Keratinocyte (primary cell): ENCODE results near the gene DNAJC25. TPM values are rescaled to one million over a fixed set of nuclear protein-coding genes. Genes with fewer than 3 reads are reported as not detected.

ENCODE experiments used
- DNase-seq: peaks from one replicate; pipeline ENCODE4 v3.0.0-alpha.2; 2011; ENCODE audit warnings: low read depth, missing footprints, low spot score
- FAIRE-seq: peaks from 2 replicates; lab custom pipeline; 2011; peaks lifted over from hg19 to GRCh38; lab: Jason Lieb, UNC
- H2AFZ ChIP-seq: 2 replicates; pipeline ENCODE4 v1.6.0; 2012; ENCODE audit warnings: low read length, control low read depth, inconsistent platforms; ENCODE audit not compliant: control insufficient read depth
- H3K27ac ChIP-seq: 2 replicates; pipeline ENCODE4 v1.5.1; 2011; ENCODE audit warnings: low read length; ENCODE audit not compliant: control insufficient read depth, insufficient read depth
- H3K27me3 ChIP-seq: 3 replicates; pipeline ENCODE4 v1.6.0; 2011; ENCODE audit warnings: low read length; ENCODE audit not compliant: control insufficient read depth, insufficient read depth; ENCODE audit errors: extremely low read depth
- H3K36me3 ChIP-seq, 2 experiments: 2 replicates in 1 of 2; 3 replicates in 1 of 2; pipeline ENCODE4 v1.5.1; 2011; ENCODE audit warnings: low read length in 2 of 2, mild to moderate bottlenecking in 1 of 2; ENCODE audit not compliant: control insufficient read depth in 2 of 2, insufficient read depth in 2 of 2; ENCODE audit errors: extremely low read depth in 1 of 2
- H3K4me1 ChIP-seq: 3 replicates; pipeline ENCODE4 v1.5.1; 2011; ENCODE audit warnings: low read length; ENCODE audit not compliant: control insufficient read depth, insufficient read depth; ENCODE audit errors: extremely low read depth
- H3K4me2 ChIP-seq: 3 replicates; pipeline ENCODE4 v1.6.0; 2011; ENCODE audit warnings: low read depth, low read length; ENCODE audit not compliant: control insufficient read depth, insufficient read depth; ENCODE audit errors: extremely low read depth
- H3K4me3 ChIP-seq, 3 experiments: fragments of 200-600 bp in 1 of 3; sonication (generic) in 1 of 3; 2 replicates in 2 of 3; 3 replicates in 1 of 3; pipeline ENCODE4 v1.5.1; 2011 to 2016; ENCODE audit warnings: low read length in 3 of 3, mild to moderate bottlenecking in 3 of 3, control low read depth in 2 of 3, inconsistent platforms in 1 of 3, low read depth in 1 of 3, mixed read lengths in 1 of 3, mixed run types in 1 of 3, moderate library complexity in 1 of 3; ENCODE audit not compliant: control insufficient read depth in 2 of 3, insufficient read depth in 2 of 3; ENCODE audit errors: extremely low read depth in 1 of 3
- H3K79me2 ChIP-seq: 2 replicates; pipeline ENCODE4 v1.6.0; 2012; ENCODE audit warnings: low read length; ENCODE audit not compliant: control insufficient read depth, insufficient read depth
- H3K9ac ChIP-seq: 3 replicates; pipeline ENCODE4 v1.6.0; 2011; ENCODE audit warnings: low read length; ENCODE audit not compliant: control insufficient read depth, insufficient read depth; ENCODE audit errors: extremely low read depth
- H3K9me1 ChIP-seq: 3 replicates; pipeline ENCODE4 v1.6.0; 2011; ENCODE audit warnings: low read length; ENCODE audit not compliant: control insufficient read depth, insufficient read depth; ENCODE audit errors: extremely low read depth
- H3K9me3 ChIP-seq: 2 replicates; pipeline ENCODE4 v1.5.1; 2012; ENCODE audit warnings: low read depth, low read length; ENCODE audit not compliant: control insufficient read depth
- H4K20me1 ChIP-seq: 3 replicates; pipeline ENCODE4 v1.6.0; 2011; ENCODE audit warnings: low read length; ENCODE audit not compliant: control insufficient read depth, insufficient read depth; ENCODE audit errors: extremely low read depth
- CTCF ChIP-seq, 3 experiments: IDR thresholded peaks in 1 of 3; conservative IDR thresholded peaks in 1 of 3; optimal IDR thresholded peaks in 1 of 3; 2 replicates in 2 of 3; 3 replicates in 1 of 3; pipeline versions ENCODE3 to v1.5.1; 2011; ENCODE audit warnings: low read length in 3 of 3, mild to moderate bottlenecking in 3 of 3, moderate library complexity in 2 of 3, control low read depth in 1 of 3, inconsistent platforms in 1 of 3; ENCODE audit not compliant: insufficient read depth in 2 of 3; ENCODE audit errors: extremely low read depth in 1 of 3
- EZH2 ChIP-seq: IDR thresholded peaks from one replicate; pipeline ENCODE4 v1.6.1; 2012; ENCODE audit warnings: inconsistent platforms, mild to moderate bottlenecking, low read length, moderate library complexity
- dilution Hi-C: fragments of 300-500 bp; cut with MboI; formaldehyde crosslinking; loops from one replicate; pipeline ENCODE4 v1.7.0; 2020; ENCODE audit warnings: low sequenced_read_pairs; ENCODE audit not compliant: extremely low pct_ligation_motif_present
- polyA plus RNA-seq, 5 experiments: library from polyadenylated mRNA; depleted of rRNA in 3 of 5; stranded (reverse) in 3 of 5; stranded (forward) in 1 of 5; unstranded in 1 of 5; fragments of >200 nt; gene quantifications; 1 replicate in 1 of 5; 2 replicates in 3 of 5; 3 replicates in 1 of 5; pipeline versions ENCODE4 v1.2.1 to v1.2.3, GENCODE V29; 2011 to 2012; ENCODE audit warnings: missing spikeins in 2 of 5, low read depth in 1 of 5, low replicate concordance in 1 of 5

Gene DNAJC25
- polyA plus RNA-seq, 1 donor (not counting 4 experiments of a cell fraction or from before 2014, with no cell fraction given) = 7.3 TPM

GRCh38 chr9:111599092-111599954 is 31.8 kb upstream of the DNAJC25 start, which contains the start of gene PTGR1:
PTGR1 (minus strand) TSS chr9:111599647; CDS start chr9:111597422, 2,225 bp downstream.
- Histone ChIP-seq H3K27ac (peak within 1 kb of the TSS; percentile 81), H3K9ac (peak within 1 kb of the TSS; percentile 85), H3K4me3 (peak within 1 kb of the TSS; percentile 63 to 96 (median 90)), H3K4me2 (peak within 1 kb of the TSS; percentile 94), H3K79me2 (peaks cover 11% of the 10 kb centered on the region), H3K4me1 (peaks cover 19% of the 10 kb centered on the region), H4K20me1 (no peaks in the 10 kb centered on the region), H3K36me3 (peaks cover 8 to 18% of the 10 kb centered on the region in 2 experiments), H3K27me3 (no peaks in the 10 kb centered on the region), H3K9me1 (no peaks in the 10 kb centered on the region), H2AFZ (peak within 1 kb of the TSS; percentile 95), H3K9me3 (no peaks in the 10 kb centered on the region)
- DNase-seq = peak; percentile 58
- dilution Hi-C loops = no loop called here
- no peak for FAIRE-seq
- no peak for TF ChIP-seq EZH2
- no peak for TF ChIP-seq CTCF (optimal IDR thresholded peaks at IDR 0.05 in 1 of 3, IDR thresholded peaks at IDR 0.05 in 1 of 3, conservative IDR thresholded peaks at IDR 0.05 in 1 of 3; ENCODE audit: extremely low read depth in 1 of 3, insufficient read depth in 2 of 3, low read length in 3 of 3)

DNA sequence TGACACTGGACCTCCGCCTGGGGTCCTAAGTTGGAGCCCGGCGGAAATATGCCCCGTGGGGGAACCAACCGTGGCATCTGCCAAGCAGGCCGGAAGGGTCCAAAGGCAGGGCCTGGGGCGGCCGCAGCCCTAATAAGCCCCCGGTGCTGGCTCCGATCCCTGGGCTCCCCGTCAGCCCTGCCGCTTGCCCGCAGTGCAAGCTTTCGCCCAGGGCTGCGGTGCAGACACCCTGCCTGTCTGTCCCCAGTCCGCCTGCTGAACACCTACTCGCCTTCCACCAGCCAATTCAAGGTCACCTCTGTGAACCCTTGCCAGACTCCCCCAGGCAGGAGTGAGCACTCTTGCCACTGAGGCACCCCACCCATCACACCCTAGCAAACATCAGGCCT is 31.2 kb upstream of the DNAJC25 start:
- TF ChIP-seq EZH2 = no peak
- TF ChIP-seq CTCF (optimal IDR thresholded peaks at IDR 0.05 in 1 of 3, IDR thresholded peaks at IDR 0.05 in 1 of 3, conservative IDR thresholded peaks at IDR 0.05 in 1 of 3; ENCODE audit: extremely low read depth in 1 of 3, insufficient read depth in 2 of 3, low read length in 3 of 3) = no peak
- Histone ChIP-seq H4K20me1 (no peaks in the 10 kb centered on the region), H3K4me3 (peak overlapping the region; percentile 63 to 96 (median 90)), H3K27me3 (no peaks in the 10 kb centered on the region), H3K4me1 (peaks cover 19% of the 10 kb centered on the region), H2AFZ (peak overlapping the region; percentile 95), H3K79me2 (peaks cover 11% of the 10 kb centered on the region), H3K27ac (peak overlapping the region; percentile 81), H3K4me2 (peak overlapping the region; percentile 94), H3K9me1 (no peaks in the 10 kb centered on the region), H3K9ac (peak overlapping the region; percentile 85), H3K9me3 (no peaks in the 10 kb centered on the region), H3K36me3 (peaks cover 8 to 18% of the 10 kb centered on the region in 2 experiments)
- DNase-seq (no peak), FAIRE-seq (no peak)
- dilution Hi-C loops = no loop called here
